ENCODE measurements around the gene BCL11B. TPM values are rescaled to one million over a fixed set of nuclear protein-coding genes. Genes with fewer than 3 reads are reported as not detected.

Gene BCL11B
- total RNA-seq, 1 experiment from 2014 or later, result 0.05 TPM

GRCh38 chr14:99128185-99128584 lies 143.8 kb downstream of the BCL11B start:
- POLR2A ChIA-PET, result no interaction called here

GRCh38 chr14:99127651-99128167 lies 144.3 kb downstream of the BCL11B start:
- ChIA-PET POLR2A (no interaction called here), CTCF (no interaction called here)
- Mint-ChIP-seq H3K4me3 (ENCODE audit: unreplicated experiment) (no peak overlapping the region), H3K36me3 (ENCODE audit: insufficient read depth, unreplicated experiment) (no peaks in the 10 kb centered on the region), H3K27me3 (ENCODE audit: insufficient read depth, unreplicated experiment) (peaks cover 12% of the 10 kb centered on the region), H3K4me1 (ENCODE audit: low read depth, unreplicated experiment) (no peaks in the 10 kb centered on the region), H3K27ac (ENCODE audit: unreplicated experiment) (no peak overlapping the region), H3K9me3 (ENCODE audit: unreplicated experiment) (no peaks in the 10 kb centered on the region)
- Histone ChIP-seq H3K4me3 (ENCODE audit: low read depth, low read length) (no peak overlapping the region), H3K27me3 (replicated peaks; ENCODE audit: control insufficient read depth, insufficient read depth, low read length) (no peaks in the 10 kb centered on the region; the same call in 1 of the 2 replicates), H3K4me1 (no peaks in the 10 kb centered on the region), H3K36me3 (ENCODE audit: control insufficient read depth, insufficient read depth, low read length) (no peaks in the 10 kb centered on the region), H3K9me3 (no peaks in the 10 kb centered on the region)
- intact Hi-C loops (cut with micrococcal nuclease; ENCODE audit: unreplicated experiment), result no loop called here
- BruUV-seq (replicated peaks), result no TSS peak
- DNase-seq, result no peak
- TF ChIP-seq CTCF (IDR thresholded peaks at IDR 0.05; ENCODE audit: insufficient read depth in 1 of 2, low read depth in 1 of 2, low read length in 1 of 2, severe bottlenecking in 1 of 2, unreplicated experiment in 1 of 2), result no peak

More at GRCh38 chr14:99128185-99128584, 143.8 kb downstream of the BCL11B start:
- H3K4me3 ChIP-seq (ENCODE audit: low read depth, low read length), result no peak overlapping the region
- H3K36me3 ChIP-seq (ENCODE audit: control insufficient read depth, insufficient read depth, low read length), result no peaks in the 10 kb centered on the region
- no peak for DNase-seq
- H3K4me1 Mint-ChIP-seq (ENCODE audit: low read depth, unreplicated experiment), result no peaks in the 10 kb centered on the region
- no peaks in the 10 kb centered on the region for H3K9me3 Mint-ChIP-seq (ENCODE audit: unreplicated experiment)
- H3K4me1 ChIP-seq, result no peaks in the 10 kb centered on the region
- H3K4me3 Mint-ChIP-seq (ENCODE audit: unreplicated experiment), result no peak overlapping the region
- H3K27ac Mint-ChIP-seq (ENCODE audit: unreplicated experiment), result no peak overlapping the region
- H3K36me3 Mint-ChIP-seq (ENCODE audit: insufficient read depth, unreplicated experiment), result no peaks in the 10 kb centered on the region
- CTCF ChIA-PET, result no interaction called here
- intact Hi-C loops (cut with micrococcal nuclease; ENCODE audit: unreplicated experiment), result no loop called here
- peaks cover 12% of the 10 kb centered on the region for H3K27me3 Mint-ChIP-seq (ENCODE audit: insufficient read depth, unreplicated experiment)
- H3K27me3 ChIP-seq (replicated peaks; ENCODE audit: control insufficient read depth, insufficient read depth, low read length), result no peaks in the 10 kb centered on the region; the same call in 1 of the 2 replicates
- H3K9me3 ChIP-seq, result no peaks in the 10 kb centered on the region
- no peak for TF ChIP-seq CTCF (IDR thresholded peaks at IDR 0.05; ENCODE audit: insufficient read depth in 1 of 2, low read depth in 1 of 2, low read length in 1 of 2, severe bottlenecking in 1 of 2, unreplicated experiment in 1 of 2)
- no TSS peak for BruUV-seq (replicated peaks)

GRCh38 chr14:99125616-99126431 lies 146.2 kb downstream of the BCL11B start:
- Mint-ChIP-seq H3K27me3 (ENCODE audit: insufficient read depth, unreplicated experiment) (peaks cover 12% of the 10 kb centered on the region), H3K36me3 (ENCODE audit: insufficient read depth, unreplicated experiment) (no peaks in the 10 kb centered on the region), H3K4me1 (ENCODE audit: low read depth, unreplicated experiment) (no peaks in the 10 kb centered on the region), H3K4me3 (ENCODE audit: unreplicated experiment) (no peak overlapping the region), H3K9me3 (ENCODE audit: unreplicated experiment) (no peaks in the 10 kb centered on the region), H3K27ac (ENCODE audit: unreplicated experiment) (no peak overlapping the region)
- ChIA-PET CTCF (no interaction called here), POLR2A (no interaction called here)
- Histone ChIP-seq H3K4me3 (ENCODE audit: low read depth, low read length) (no peak overlapping the region), H3K9me3 (no peaks in the 10 kb centered on the region), H3K27me3 (replicated peaks; ENCODE audit: control insufficient read depth, insufficient read depth, low read length) (no peaks in the 10 kb centered on the region; the same call in 1 of the 2 replicates), H3K4me1 (no peaks in the 10 kb centered on the region), H3K36me3 (ENCODE audit: control insufficient read depth, insufficient read depth, low read length) (no peaks in the 10 kb centered on the region)
- no TSS peak for BruUV-seq (replicated peaks)
- TF ChIP-seq CTCF (IDR thresholded peaks at IDR 0.05; ENCODE audit: insufficient read depth in 1 of 2, low read depth in 1 of 2, low read length in 1 of 2, severe bottlenecking in 1 of 2, unreplicated experiment in 1 of 2), result no peak
- DNase-seq, result no peak
- intact Hi-C loops (cut with micrococcal nuclease; ENCODE audit: unreplicated experiment), result no loop called here
